GM18511 (cell line): ENCODE data around the gene USP20.

Source experiments
- ATAC-seq: cut with Tn5 transposase; IDR thresholded peaks from one replicate; pipeline ENCODE4 v1.9.1; 2021; ENCODE audit warnings: mild to moderate bottlenecking, moderate library complexity; ENCODE audit not compliant: unreplicated experiment

The USP20 gene

GRCh38 chr9:129822898-129823541 lies 12.2 kb upstream of the USP20 start:
- no peak for ATAC-seq

GRCh38 chr9:129823542-129823934 lies 11.7 kb upstream of the USP20 start:
- ATAC-seq = no peak

GRCh38 chr9:129823935-129824601 lies 11.2 kb upstream of the USP20 start, which contains the start of gene TOR1A:
TSS of gene TOR1A (minus strand) at chr9:129824136. CDS start at chr9:129824085, 51 bp downstream.
- peak; percentile 93 for ATAC-seq

GRCh38 chr9:129826344-129826743 lies 8.9 kb upstream of the USP20 start:
- no peak for ATAC-seq

- no peak for ATAC-seq
Measured at GRCh38 chr9:129826759-129827158, 8.5 kb upstream of the USP20 start.

GRCh38 chr9:129828051-129828450 lies 7.2 kb upstream of the USP20 start:
- ATAC-seq = no peak

- no peak for ATAC-seq
Measured at GRCh38 chr9:129828969-129829368, 6.3 kb upstream of the USP20 start.

- ATAC-seq = no peak
Measured at GRCh38 chr9:129832982-129833381, 2.3 kb upstream of the USP20 start.

GRCh38 chr9:129834489-129835127 lies 650 bp upstream of the USP20 start:
- peak; percentile 34 for ATAC-seq

GRCh38 chr9:129835860-129836223 lies 584 bp downstream of the USP20 start:
- no peak for ATAC-seq

- ATAC-seq = no peak
Measured at GRCh38 chr9:129836311-129837007, 1.2 kb downstream of the USP20 start.

GRCh38 chr9:129838707-129839259 lies 3.5 kb downstream of the USP20 start:
- ATAC-seq = no peak

GRCh38 chr9:129839324-129840023 lies 4.2 kb downstream of the USP20 start:
- ATAC-seq = no peak

GRCh38 chr9:129840034-129840433 lies 4.8 kb downstream of the USP20 start:
- ATAC-seq = no peak

GRCh38 chr9:129841071-129841470 lies 5.8 kb downstream of the USP20 start:
- no peak for ATAC-seq

GRCh38 chr9:129845373-129845772 lies 10.1 kb downstream of the USP20 start:
- ATAC-seq = no peak

- no peak for ATAC-seq
Measured at GRCh38 chr9:129848712-129849441, 13.6 kb downstream of the USP20 start.

GRCh38 chr9:129849901-129850300 lies 14.6 kb downstream of the USP20 start:
- no peak for ATAC-seq

GRCh38 chr9:129850821-129851550 lies 15.7 kb downstream of the USP20 start:
- no peak for ATAC-seq
